Spleen (tissue), 11 donors: ENCODE measurements around the gene ELSPBP1. TPM values are rescaled to one million over a fixed set of nuclear protein-coding genes. Genes with fewer than 3 reads are reported as not detected.

Source experiments
- DNase-seq: peaks from one replicate; pipeline ENCODE4 v3.0.0-alpha.2; 2020
- H3K27ac ChIP-seq, 8 donors: fragments of 200-600 bp; sonication (generic) in 7 of 8; 1 replicate in 4 of 8; 2 replicates in 4 of 8; pipeline versions ENCODE4 v1.5.0 to v1.8.0; 2016 to 2021; ENCODE audit warnings: inconsistent platforms in 4 of 8, mild to moderate bottlenecking in 4 of 8, moderate library complexity in 1 of 8
- H3K27me3 ChIP-seq, 7 donors: fragments of 200-600 bp; sonication (generic) in 6 of 7; replicated peaks in 1 of 7; 1 replicate in 4 of 7; 2 replicates in 3 of 7; pipeline versions ENCODE4 v1.5.0 to v1.8.0; 2016 to 2021; ENCODE audit warnings: inconsistent platforms in 3 of 7, mild to moderate bottlenecking in 1 of 7
- H3K36me3 ChIP-seq, 6 donors: fragments of 200-600 bp; sonication (generic) in 5 of 6; 1 replicate in 4 of 6; 2 replicates in 2 of 6; pipeline versions ENCODE4 v1.5.0 to v1.8.0; 2016 to 2021; ENCODE audit warnings: inconsistent platforms in 2 of 6
- H3K4me1 ChIP-seq, 6 donors: fragments of 200-600 bp; sonication (generic) in 5 of 6; 1 replicate in 3 of 6; 2 replicates in 3 of 6; pipeline versions ENCODE4 v1.5.0 to v1.8.0; 2016 to 2021; ENCODE audit warnings: inconsistent platforms in 3 of 6
- H3K4me3 ChIP-seq, 8 donors: fragments of 200-600 bp; sonication (generic) in 7 of 8; 1 replicate in 4 of 8; 2 replicates in 4 of 8; pipeline versions ENCODE4 v1.5.0 to v1.8.0; 2016 to 2021; ENCODE audit warnings: inconsistent platforms in 4 of 8, mild to moderate bottlenecking in 4 of 8, moderate library complexity in 2 of 8
- H3K9me3 ChIP-seq, 8 donors: fragments of 200-600 bp; sonication (generic) in 7 of 8; 1 replicate in 4 of 8; 2 replicates in 4 of 8; pipeline versions ENCODE4 v1.5.0 to v1.8.0; 2016 to 2021; ENCODE audit warnings: inconsistent platforms in 4 of 8
- POLR2A ChIP-seq, 3 donors: fragments of 450-650 bp; IDR thresholded peaks; one replicate each; pipeline ENCODE4 v1.5.1; 2017; ENCODE audit warnings: antibody characterized with exemption in 3 of 3, mild to moderate bottlenecking in 1 of 3
- POLR2AphosphoS5 ChIP-seq, 3 donors: sonication (generic); formaldehyde crosslinking; IDR thresholded peaks; one replicate each; pipeline ENCODE4 v1.5.1; 2017; ENCODE audit warnings: antibody characterized with exemption in 3 of 3
- WGBS, 5 donors: extraction: QIAGEN DNeasy Blood & Tissue Kit in 3 of 5; methylation state at CpG; one replicate each; pipeline versions ENCODE4 v1.1.5 to v1.1.7; 2013 to 2018; 5-methylcytosine and 5-hydroxymethylcytosine counted together
- intact Hi-C: fragments of 100-400 bp; cut with DNase I; formaldehyde crosslinking; loops from one replicate; pipeline ENCODE4 v1.15.0; 2023; ENCODE audit warnings: low total_unique reads
- polyA plus RNA-seq, 3 donors: library from polyadenylated mRNA; stranded (reverse); fragments of 200-250 nt; gene quantifications; one replicate each; pipeline ENCODE4 v1.2.1, GENCODE V29; 2013
- total RNA-seq, 7 donors: library from RNA; depleted of rRNA in 3 of 7; stranded (reverse); fragments of >200 nt in 3 of 7; fragmentation: NEBNext Ultra II Directional in 4 of 7; extraction: Animal tissue kit (Norgen Biotek cat#: 25700) in 4 of 7; gene quantifications; one replicate each; pipeline versions ENCODE4 v1.1.0 to v1.2.1, GENCODE V29; 2016 to 2021
- TF ChIP-seq, protein P1 (sequence below), 11 experiments: fragments of 200-600 bp in 7 of 11; fragments of 450-650 bp in 4 of 11; sonication (generic) in 4 of 11; IDR thresholded peaks in 8 of 11; conservative IDR thresholded peaks in 3 of 11; 1 replicate in 7 of 11; 2 replicates in 4 of 11; pipeline versions ENCODE4 v1.4.0 to v1.8.0; 2016 to 2021; ENCODE audit warnings: antibody characterized with exemption in 11 of 11, inconsistent platforms in 4 of 11, mild to moderate bottlenecking in 1 of 11
- donor health status: healthy with polysubstance abuse.
- donor health status: DM: no; HTN: no; CAD: no; lungs with moderate emphysema.
- donor health status: DM: no; HTN: no; CAD: no.
- donor health status: Bipolar disorder and iron deficiency.
- donor health status: healthy.
- donor health status: DM: no; HTN: no; CAD: no.
- donor health status: DM: yes; HTN: yes; CAD: no.

The ELSPBP1 gene
- total and polyA plus RNA-seq, 10 donors = not detected

GRCh38 chr19:48000846-48001245 is 6.4 kb downstream of the ELSPBP1 start:
- no peak overlapping the region for H3K27ac ChIP-seq
- intact Hi-C loops = no loop called here
- 74 to 88% (median 83%) methylated on average over 6 of the region's 6 CpGs for WGBS, 5 donors
- H3K9me3 ChIP-seq = peaks cover 0 to 7% (median 0%) of the 10 kb centered on the region in 8 donors
- H3K27me3 ChIP-seq = peaks cover 0 to 30% (median 0%) of the 10 kb centered on the region in 7 donors
- no peaks in the 10 kb centered on the region for H3K36me3 ChIP-seq
- H3K4me1 ChIP-seq = no peaks in the 10 kb centered on the region
- DNase-seq = no peak
- TF ChIP-seq POLR2AphosphoS5 (IDR thresholded peaks at IDR 0.05) (no peak), POLR2A (IDR thresholded peaks at IDR 0.05) (no peak)
- TF ChIP-seq, protein P1, sequence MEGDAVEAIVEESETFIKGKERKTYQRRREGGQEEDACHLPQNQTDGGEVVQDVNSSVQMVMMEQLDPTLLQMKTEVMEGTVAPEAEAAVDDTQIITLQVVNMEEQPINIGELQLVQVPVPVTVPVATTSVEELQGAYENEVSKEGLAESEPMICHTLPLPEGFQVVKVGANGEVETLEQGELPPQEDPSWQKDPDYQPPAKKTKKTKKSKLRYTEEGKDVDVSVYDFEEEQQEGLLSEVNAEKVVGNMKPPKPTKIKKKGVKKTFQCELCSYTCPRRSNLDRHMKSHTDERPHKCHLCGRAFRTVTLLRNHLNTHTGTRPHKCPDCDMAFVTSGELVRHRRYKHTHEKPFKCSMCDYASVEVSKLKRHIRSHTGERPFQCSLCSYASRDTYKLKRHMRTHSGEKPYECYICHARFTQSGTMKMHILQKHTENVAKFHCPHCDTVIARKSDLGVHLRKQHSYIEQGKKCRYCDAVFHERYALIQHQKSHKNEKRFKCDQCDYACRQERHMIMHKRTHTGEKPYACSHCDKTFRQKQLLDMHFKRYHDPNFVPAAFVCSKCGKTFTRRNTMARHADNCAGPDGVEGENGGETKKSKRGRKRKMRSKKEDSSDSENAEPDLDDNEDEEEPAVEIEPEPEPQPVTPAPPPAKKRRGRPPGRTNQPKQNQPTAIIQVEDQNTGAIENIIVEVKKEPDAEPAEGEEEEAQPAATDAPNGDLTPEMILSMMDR (IDR thresholded peaks at IDR 0.05 in 8 of 11, conservative IDR thresholded peaks at IDR 0.05 in 3 of 11) = no peak
- no peak overlapping the region for H3K4me3 ChIP-seq

DNA sequence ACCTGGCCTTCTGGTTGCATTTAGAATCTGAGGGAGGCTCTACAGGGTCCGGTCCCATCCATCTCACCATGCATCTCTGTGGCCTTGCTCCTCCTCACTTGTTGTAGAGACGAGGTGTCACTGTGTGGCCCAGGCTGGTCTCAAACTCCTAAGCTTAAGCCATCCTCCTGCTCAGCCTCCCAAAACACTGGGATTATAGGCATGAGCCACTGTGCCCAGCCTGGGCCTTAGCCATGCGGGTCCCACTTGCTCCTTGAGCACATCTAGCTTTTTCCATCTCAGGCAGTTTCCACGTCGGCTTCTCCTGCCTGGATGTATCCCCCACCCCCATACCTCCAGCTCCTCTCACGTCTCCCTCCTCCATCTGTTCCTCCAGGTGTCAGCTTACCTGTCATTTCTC is 9.8 kb downstream of the ELSPBP1 start:
- H3K4me1 ChIP-seq = no peaks in the 10 kb centered on the region
- intact Hi-C loops = no loop called here
- 69 to 79% (median 72%) methylated on average over 5 to 6 of the region's 6 CpGs for WGBS, 5 donors

DNA sequence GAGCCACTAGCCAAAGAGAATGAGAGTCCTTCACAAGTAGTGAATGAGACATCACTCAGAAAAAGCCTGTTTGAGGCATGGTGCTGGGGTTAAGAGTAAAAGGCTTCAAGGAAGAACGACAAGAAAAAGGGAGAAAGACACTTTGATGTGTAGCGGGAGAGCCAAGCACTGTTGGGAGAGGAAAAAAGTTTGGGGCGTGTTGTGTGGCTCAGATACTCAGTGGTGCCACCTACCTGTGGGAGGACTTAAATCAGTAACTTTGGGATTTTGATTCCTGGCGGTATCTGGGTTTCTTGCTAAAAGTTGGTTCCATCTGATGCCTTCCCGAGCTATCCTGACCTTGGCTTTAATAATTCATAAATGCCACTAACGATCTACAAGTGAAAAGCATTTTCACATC is 12.3 kb downstream of the ELSPBP1 start:
- Histone ChIP-seq H3K4me3 (no peak overlapping the region), H3K27ac (no peak overlapping the region), H3K9me3 (peaks cover 0 to 19% (median 3%) of the 10 kb centered on the region in 8 donors), H3K27me3 (peaks cover 0 to 24% (median 0%) of the 10 kb centered on the region in 7 donors), H3K4me1 (no peaks in the 10 kb centered on the region), H3K36me3 (no peaks in the 10 kb centered on the region)
- intact Hi-C loops = no loop called here
- TF ChIP-seq POLR2A (IDR thresholded peaks at IDR 0.05) (no peak), POLR2AphosphoS5 (IDR thresholded peaks at IDR 0.05) (no peak)
- TF ChIP-seq, protein P1 (IDR thresholded peaks at IDR 0.05 in 8 of 11, conservative IDR thresholded peaks at IDR 0.05 in 3 of 11) = no peak
- DNase-seq = no peak
- WGBS, 5 donors = 72 to 87% (median 79%) methylated on average over 6 of the region's 6 CpGs

More for the DNA sequence above, 9.8 kb downstream of the ELSPBP1 start:
- TF ChIP-seq, protein P1 (IDR thresholded peaks at IDR 0.05 in 8 of 11, conservative IDR thresholded peaks at IDR 0.05 in 3 of 11) = no peak
- TF ChIP-seq POLR2AphosphoS5 (IDR thresholded peaks at IDR 0.05) = no peak
- no peak for TF ChIP-seq POLR2A (IDR thresholded peaks at IDR 0.05)
- Histone ChIP-seq H3K9me3 (peaks cover 0 to 18% (median under 1%) of the 10 kb centered on the region in 8 donors), H3K4me3 (no peak overlapping the region), H3K27ac (no peak overlapping the region), H3K36me3 (no peaks in the 10 kb centered on the region), H3K27me3 (peaks cover 0 to 24% (median 0%) of the 10 kb centered on the region in 7 donors)
- DNase-seq = no peak

DNA sequence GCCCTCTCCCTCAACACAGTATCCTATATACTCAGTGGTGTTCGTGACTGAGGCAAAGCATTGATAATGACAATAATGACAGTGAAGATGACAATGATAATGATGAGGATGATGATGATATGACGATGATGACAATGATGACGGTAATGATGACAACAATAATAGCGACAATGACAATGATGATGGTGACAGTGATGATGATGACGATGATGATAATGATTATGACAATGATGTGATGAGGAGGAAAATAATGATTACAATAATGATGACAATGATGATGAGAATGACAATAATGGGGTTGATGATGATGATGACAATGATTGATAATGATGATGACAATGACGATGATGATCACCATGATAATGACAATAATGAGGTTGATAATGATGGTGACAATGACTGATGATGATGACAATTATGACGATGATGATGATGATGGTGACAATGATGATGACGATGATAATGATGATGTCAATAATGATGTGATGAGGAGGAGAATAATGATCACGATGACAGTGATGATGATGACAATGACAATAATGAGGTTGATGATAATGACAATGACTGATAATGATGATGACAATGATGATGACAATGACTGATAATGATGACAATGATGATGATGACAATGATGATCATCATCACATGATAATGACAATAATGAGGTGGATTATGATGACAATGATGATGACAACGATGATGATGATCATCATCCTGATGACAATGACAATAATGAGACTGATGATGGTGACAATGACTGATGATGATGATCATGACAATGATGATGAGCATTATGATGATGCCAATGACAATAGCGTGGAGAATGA is 16.7 kb downstream of the ELSPBP1 start:
- Histone ChIP-seq H3K27ac (no peak overlapping the region), H3K4me3 (no peak overlapping the region), H3K9me3 (peaks cover 0 to 19% (median 3%) of the 10 kb centered on the region in 8 donors), H3K4me1 (no peaks in the 10 kb centered on the region), H3K36me3 (no peaks in the 10 kb centered on the region), H3K27me3 (peaks cover 0 to 17% (median 0%) of the 10 kb centered on the region in 7 donors)
- TF ChIP-seq POLR2AphosphoS5 (IDR thresholded peaks at IDR 0.05) (no peak), POLR2A (IDR thresholded peaks at IDR 0.05) (no peak)
- TF ChIP-seq, protein P1 (IDR thresholded peaks at IDR 0.05 in 8 of 11, conservative IDR thresholded peaks at IDR 0.05 in 3 of 11) = no peak
- no peak for DNase-seq
- intact Hi-C loops = no loop called here
- 87 to 92% (median 90%) methylated on average over 11 of the region's 11 CpGs for WGBS, 5 donors
